Medulla oblongata (tissue), 1 donor: ENCODE measurements around the gene NRXN3.

ENCODE experiments used
- DNase-seq: peaks from one replicate; pipeline ENCODE4 v3.0.0-alpha.2; 2015; ENCODE audit errors: extremely low spot score

NRXN3 gene

DNA sequence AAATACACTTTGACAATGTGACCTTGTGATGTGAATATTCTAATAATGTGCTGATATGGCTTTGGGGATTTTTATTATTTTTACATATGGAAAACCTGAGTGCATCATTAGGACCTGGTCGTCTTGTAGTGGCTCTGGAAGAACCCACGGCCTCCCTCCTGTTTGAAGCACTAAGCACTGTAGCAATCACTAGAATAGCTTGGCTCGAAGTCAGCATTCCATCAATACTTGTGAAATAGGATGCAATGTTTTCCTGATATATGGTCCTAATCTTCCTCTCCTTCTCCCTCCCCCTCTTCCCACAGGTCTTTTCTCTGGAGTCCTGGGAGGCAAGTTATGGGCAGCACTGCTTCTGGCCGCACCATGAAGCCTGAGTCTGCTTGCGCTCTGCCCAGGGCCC is 71.9 kb downstream of the NRXN3 start:
- no peak for DNase-seq

GRCh38 chr14:78243187-78243586 is 73.0 kb downstream of the NRXN3 start:
- DNase-seq = no peak

DNA sequence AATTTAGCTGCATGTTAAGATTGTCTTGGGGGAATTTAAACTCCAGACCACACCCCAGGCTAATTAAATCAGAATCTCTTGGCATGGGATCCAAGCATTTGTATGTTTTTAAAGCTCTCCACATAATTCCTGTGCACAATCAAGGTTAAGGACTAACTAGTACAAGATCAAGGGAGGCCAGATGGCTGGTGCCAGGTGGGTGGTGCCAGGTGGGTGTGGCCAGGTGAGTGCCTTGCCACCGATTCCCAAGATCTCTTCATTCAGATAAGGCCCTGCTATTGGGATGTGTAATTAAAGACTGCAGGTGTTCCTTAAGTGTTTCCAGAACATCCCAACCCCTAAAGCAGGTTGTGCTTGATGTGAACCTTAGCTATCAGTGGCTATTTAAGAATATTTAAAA is 75.1 kb downstream of the NRXN3 start:
- no peak for DNase-seq

DNA sequence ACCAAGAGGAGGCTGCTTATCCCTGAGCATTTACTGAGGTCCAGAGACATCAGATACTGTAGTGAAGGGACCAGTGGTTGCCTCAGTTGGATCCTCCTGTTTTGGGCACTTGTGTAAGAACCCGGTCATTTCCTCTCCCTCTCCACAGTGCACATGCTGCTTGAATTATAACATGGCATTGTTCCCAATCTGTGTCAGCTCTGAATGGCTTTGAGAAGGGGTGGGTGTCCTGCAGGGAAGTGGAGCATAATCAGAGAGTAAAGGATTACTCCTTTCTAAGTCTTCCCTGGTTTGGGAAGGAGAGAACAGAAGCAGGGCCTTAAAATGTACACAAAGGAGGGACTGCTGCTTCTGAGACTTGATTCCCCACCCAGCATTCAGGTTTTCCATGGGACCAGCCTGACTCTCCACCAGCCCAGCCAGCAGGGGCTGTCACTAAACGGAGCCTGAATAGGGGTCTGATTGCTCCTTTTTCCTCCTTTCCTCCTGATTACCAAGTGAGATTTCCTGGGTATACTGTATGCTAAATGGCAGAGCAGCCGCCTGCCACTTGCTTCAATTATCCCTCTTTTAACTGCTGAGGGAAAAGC is 78.4 kb downstream of the NRXN3 start:
- no peak for DNase-seq

DNA sequence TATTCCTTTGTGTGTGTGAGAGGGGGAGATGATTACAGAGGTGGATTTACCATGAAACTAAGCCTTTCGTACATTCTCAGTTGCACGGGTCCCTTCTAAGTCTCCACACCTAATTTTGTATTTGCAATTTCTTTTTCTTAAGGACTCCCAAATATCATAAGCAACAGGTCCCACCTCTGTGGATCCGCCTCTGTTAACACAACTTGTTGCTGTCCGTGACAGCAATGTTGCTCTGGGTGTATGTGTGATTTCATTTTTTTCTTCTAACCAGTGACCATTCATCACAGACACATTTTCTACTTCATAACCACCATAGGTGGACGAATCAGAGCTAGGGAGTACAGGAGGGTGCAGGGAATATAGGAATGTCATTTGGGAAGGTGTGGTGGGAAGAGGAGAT is 81.1 kb downstream of the NRXN3 start:
- no peak for DNase-seq

GRCh38 chr14:78253986-78254385 is 83.8 kb downstream of the NRXN3 start:
- no peak for DNase-seq

- peak; percentile 23 for DNase-seq
Measured at GRCh38 chr14:78254911-78255461, 84.8 kb downstream of the NRXN3 start.

DNA sequence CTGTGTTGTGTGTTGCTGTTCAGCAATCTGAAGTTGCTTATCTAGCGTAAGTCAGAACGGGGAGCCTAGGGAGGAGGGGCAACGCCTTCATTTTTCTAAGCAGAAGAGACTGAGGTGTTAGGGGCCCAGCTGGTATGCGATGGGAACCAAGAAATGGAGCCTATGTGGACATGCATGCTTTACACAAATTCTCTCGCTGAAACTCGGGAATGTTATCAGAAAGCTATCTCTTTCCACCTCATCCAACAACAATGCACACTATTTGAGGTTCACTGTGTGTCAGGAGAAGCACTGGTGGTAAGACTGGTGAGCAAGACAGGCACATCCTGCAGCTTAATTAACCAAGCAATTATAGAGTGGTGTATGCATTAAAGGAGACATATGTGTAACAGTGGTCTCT is 89.7 kb downstream of the NRXN3 start:
- DNase-seq = no peak

- DNase-seq = no peak
Measured at GRCh38 chr14:78278464-78279250, 108.5 kb downstream of the NRXN3 start.

DNA sequence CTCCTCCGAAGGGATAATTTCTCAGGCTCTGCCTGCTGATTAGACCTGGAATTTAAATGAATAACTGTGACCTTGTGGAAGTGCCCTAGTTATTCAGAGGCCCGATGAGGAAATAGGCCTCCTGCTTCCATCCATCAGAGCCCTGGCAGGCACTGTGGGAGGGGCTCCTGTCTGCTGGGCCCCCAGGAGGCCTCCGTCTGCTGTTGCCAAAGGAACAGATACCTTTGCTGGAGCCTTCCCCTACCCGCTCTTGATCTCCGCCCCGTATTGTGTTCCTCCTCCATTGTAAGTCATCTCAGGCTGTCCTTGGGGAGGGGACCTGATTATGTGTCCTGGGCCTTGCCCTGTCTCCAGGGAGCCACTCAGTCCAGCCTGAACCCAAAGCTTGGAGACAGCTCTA is 112.3 kb downstream of the NRXN3 start:
- no peak for DNase-seq

GRCh38 chr14:78286210-78286609 is 116.0 kb downstream of the NRXN3 start:
- no peak for DNase-seq

DNA sequence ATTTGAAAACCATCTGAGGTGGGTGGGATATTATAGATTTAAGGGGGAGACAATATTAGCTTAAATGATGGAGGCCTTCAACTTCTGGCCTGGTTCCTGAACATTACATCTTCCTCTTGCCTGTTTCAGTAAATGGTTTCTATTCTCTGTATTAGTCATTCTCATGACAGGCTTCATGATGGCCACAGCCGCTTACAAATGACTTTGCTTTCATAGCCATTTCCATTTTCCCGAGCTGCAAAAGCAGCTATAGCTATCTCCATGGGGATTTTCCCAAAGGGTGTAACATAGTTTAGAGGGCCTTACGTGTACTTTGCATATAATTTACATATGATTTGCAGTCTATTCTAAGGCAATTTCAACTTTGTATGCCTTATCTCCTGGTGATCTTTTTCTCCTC is 121.8 kb downstream of the NRXN3 start:
- DNase-seq = no peak

GRCh38 chr14:78297858-78298257 is 127.7 kb downstream of the NRXN3 start:
- DNase-seq = no peak

DNA sequence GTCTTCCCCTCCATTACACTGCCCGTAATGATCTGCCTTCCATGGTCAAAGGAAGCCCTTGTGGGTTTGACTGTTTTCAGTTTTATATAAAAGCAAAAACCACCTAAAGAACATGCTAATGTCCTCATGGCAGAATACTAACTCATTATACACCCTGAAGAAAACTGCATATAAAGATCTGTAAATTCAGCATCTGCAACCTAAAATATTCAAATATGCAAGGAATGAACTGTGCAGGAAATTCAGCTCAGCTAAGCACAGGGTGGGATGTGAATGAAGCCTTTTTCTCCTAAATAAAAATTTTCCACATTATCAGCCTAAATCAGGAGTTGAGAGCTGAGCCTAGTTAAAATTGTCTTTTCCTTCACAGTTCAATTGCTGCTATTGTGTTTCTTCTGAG is 128.1 kb downstream of the NRXN3 start:
- no peak for DNase-seq

DNA sequence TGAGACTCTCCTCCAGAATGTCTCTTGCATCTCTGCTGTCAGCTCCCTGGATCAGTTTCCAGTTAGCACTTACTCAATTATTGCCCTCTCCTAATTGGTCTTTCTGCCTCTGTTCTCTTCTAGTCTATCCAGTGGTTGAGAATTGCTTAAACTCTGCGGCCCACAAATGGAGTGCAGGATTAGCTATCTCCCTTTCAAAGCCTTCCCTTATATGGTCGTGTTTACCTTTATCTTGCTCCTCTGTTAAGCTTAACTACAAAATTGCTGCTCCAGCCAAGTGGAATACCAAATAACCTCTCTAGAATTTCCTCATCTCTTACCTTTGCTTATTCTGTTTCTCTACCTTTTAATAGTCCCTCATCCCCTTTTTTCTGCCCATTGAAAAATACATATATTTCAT is 132.7 kb downstream of the NRXN3 start:
- no peak for DNase-seq

- DNase-seq = no peak
Measured at GRCh38 chr14:78307671-78308070, 137.5 kb downstream of the NRXN3 start.

DNA sequence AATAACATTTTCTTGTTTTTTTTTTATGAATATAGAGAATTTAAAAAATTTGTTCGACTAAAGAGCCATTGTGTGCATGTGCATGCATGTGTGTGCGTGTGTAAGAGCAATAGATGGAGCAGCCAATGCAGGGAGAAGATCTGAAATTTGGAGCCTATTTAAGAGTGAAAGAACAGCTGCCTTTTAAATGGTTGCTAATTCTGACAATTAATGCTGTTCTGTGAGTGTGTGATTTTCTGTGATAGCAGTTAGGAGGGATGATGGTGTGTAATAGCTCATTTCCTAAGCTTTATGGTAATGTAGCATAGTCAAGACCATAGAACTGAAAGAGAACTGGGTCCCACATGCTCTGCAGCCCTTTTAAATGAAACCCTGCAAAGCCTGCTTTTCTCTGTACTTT is 137.9 kb downstream of the NRXN3 start:
- DNase-seq = no peak

- DNase-seq = no peak
Measured at GRCh38 chr14:78310272-78310671, 140.1 kb downstream of the NRXN3 start.

- DNase-seq = no peak
Measured at GRCh38 chr14:78313499-78313898, 143.3 kb downstream of the NRXN3 start.

DNA sequence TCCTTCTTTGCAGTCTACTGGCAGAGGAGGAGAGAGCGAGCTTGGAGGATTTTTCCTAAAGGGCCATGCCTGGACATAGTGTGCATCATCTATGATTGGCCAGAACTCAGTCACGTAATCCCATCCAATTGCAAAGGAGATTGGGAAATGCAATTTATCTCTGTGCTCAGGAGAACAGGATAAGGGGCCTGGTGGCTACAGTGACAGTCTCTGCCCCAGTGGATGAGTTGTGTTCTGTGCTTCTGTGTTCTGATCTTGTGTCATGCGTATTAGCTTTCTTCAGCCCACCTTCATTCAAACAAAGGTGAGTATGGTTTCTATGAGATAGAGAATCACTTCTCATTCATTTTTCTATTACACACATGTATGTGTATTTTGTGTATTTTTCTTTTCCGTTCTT is 144.3 kb downstream of the NRXN3 start:
- no peak for DNase-seq

- DNase-seq = no peak
Measured at GRCh38 chr14:78316052-78316451, 145.9 kb downstream of the NRXN3 start.

DNA sequence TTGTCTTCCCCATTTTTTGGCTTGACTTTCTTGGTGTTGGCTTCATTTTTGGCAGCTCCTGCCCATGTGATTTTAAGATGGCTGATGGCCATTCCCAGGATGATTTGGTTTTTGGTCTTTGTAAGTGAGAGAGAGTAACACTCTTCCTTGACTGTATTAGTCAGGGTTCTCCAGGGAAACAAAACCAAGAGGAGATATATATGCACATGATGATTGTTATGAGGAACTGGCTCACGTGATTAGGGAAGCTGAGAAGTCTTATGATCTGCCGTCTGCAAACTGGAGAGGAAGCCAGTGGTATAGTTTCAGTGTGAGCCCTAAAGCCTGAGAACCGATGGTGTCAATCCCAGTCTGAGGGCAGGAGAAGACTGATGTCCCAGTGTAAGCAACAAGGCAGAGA is 146.6 kb downstream of the NRXN3 start:
- peak; percentile 4 for DNase-seq

DNA sequence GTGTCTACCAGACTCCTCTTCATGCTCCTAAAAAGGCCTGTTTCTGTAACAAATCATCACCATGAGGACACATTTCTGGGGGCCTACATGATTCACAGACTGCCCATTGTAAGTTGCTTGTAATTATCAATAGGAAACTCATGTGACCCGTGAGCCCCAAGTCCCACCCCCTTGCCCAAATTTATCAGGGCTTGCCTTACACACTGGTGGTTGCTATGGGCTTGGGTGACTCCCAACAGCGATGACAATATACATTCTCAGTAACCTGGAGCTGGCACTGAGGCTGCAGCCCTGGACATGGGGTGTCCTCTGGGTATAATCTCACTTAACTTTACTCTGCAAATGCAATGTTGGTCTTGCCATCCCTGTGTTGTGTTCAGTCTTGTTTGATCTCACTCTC is 149.2 kb downstream of the NRXN3 start:
- DNase-seq = no peak
